ENCODE measurements around the gene FKRP. TPM values are rescaled to one million over a fixed set of nuclear protein-coding genes. Genes with fewer than 3 reads are reported as not detected.

The FKRP gene
- total RNA-seq, 1 experiment from 2014 or later, result 24.1 TPM

DNA sequence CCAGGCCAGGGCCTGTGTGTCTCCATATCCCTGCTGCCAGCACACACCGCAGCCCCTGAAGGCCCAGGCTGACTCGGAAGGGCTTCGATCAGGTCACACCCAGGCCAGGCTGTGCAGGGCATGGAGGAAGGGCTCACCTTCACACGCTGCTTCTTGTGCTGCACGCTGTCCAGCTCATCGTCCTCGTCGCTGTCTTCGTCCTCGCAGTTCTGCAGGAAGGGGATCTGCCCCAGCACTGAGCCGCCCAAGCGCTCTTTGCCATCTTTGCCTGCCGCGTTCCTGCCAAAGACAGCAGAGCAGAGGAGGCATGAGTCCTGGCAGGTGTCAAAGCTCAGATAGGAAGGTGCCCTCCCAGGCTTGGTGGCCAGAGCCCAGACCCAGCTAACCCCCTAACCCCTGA is 15.3 kb upstream of the FKRP start:
- ATAC-seq (no peak), DNase-seq (ENCODE audit: low spot score) (no peak)
- H3K27me3 Mint-ChIP-seq (ENCODE audit: low read depth), result no peaks in the 10 kb centered on the region; the same call in 1 of the 2 replicates
- H3K36me3 Mint-ChIP-seq, result peaks cover 70% of the 10 kb centered on the region
- H3K9me3 Mint-ChIP-seq, result no peaks in the 10 kb centered on the region
- ChIA-PET POLR2A (no interaction called here), CTCF (interaction anchor here (1.6 to 3.5 kb wide), 4 partner anchors 9 to 36 kb away, joined by 6 to 26 read pairs (median 13); no protein-coding TSS in a partner anchor)
- no peak overlapping the region for H3K4me3 Mint-ChIP-seq
- peak overlapping the region; percentile 15; the same call in 1 of the 2 replicates for H3K27ac Mint-ChIP-seq
- H3K4me1 Mint-ChIP-seq, result peaks cover 14% of the 10 kb centered on the region
- TF ChIP-seq, protein P1, sequence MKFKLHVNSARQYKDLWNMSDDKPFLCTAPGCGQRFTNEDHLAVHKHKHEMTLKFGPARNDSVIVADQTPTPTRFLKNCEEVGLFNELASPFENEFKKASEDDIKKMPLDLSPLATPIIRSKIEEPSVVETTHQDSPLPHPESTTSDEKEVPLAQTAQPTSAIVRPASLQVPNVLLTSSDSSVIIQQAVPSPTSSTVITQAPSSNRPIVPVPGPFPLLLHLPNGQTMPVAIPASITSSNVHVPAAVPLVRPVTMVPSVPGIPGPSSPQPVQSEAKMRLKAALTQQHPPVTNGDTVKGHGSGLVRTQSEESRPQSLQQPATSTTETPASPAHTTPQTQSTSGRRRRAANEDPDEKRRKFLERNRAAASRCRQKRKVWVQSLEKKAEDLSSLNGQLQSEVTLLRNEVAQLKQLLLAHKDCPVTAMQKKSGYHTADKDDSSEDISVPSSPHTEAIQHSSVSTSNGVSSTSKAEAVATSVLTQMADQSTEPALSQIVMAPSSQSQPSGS (CRISPR knock-in tag; IDR thresholded peaks at IDR 0.05; ENCODE audit: borderline replicate concordance, low read depth), result no peak
- no peak for TF ChIP-seq NR2C2 (CRISPR knock-in tag; IDR thresholded peaks at IDR 0.05)
- no peak for TF ChIP-seq NR3C1 (CRISPR knock-in tag; conservative IDR thresholded peaks at IDR 0.05; ENCODE audit: low read depth)
- TF ChIP-seq ZNF532 (CRISPR knock-in tag; IDR thresholded peaks at IDR 0.05; ENCODE audit: borderline replicate concordance), result no peak
- TF ChIP-seq GRHL2 (CRISPR knock-in tag; IDR thresholded peaks at IDR 0.05; ENCODE audit: insufficient replicate concordance, severe bottlenecking), result no peak
- TF ChIP-seq SMAD3 (CRISPR knock-in tag; IDR thresholded peaks at IDR 0.05; ENCODE audit: borderline replicate concordance), result no peak
- no peak for TF ChIP-seq STAT6 (CRISPR knock-in tag; conservative IDR thresholded peaks at IDR 0.05; ENCODE audit: low read depth)
- no peak for TF ChIP-seq AR (CRISPR knock-in tag; IDR thresholded peaks at IDR 0.05)
- TF ChIP-seq GABPB1 (CRISPR knock-in tag; IDR thresholded peaks at IDR 0.05), result no peak
- TF ChIP-seq FOXK1 (CRISPR knock-in tag; IDR thresholded peaks at IDR 0.05), result no peak
- no peak for TF ChIP-seq HMGXB4 (CRISPR knock-in tag; IDR thresholded peaks at IDR 0.05)
- TF ChIP-seq USF2 (CRISPR knock-in tag; IDR thresholded peaks at IDR 0.05), result no peak
- TF ChIP-seq CREM (CRISPR knock-in tag; IDR thresholded peaks at IDR 0.05), result no peak
- TF ChIP-seq, protein P2, sequence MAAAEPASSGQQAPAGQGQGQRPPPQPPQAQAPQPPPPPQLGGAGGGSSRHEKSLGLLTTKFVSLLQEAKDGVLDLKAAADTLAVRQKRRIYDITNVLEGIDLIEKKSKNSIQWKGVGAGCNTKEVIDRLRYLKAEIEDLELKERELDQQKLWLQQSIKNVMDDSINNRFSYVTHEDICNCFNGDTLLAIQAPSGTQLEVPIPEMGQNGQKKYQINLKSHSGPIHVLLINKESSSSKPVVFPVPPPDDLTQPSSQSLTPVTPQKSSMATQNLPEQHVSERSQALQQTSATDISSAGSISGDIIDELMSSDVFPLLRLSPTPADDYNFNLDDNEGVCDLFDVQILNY (CRISPR knock-in tag; IDR thresholded peaks at IDR 0.05), result no peak
- TF ChIP-seq ZNF232 (CRISPR knock-in tag; IDR thresholded peaks at IDR 0.05), result no peak
- TF ChIP-seq IRF1 (CRISPR knock-in tag; IDR thresholded peaks at IDR 0.05), result no peak
- no peak for TF ChIP-seq ZNF263 (CRISPR knock-in tag; IDR thresholded peaks at IDR 0.05; ENCODE audit: low read depth)
